Caco-2 (cell line): ENCODE data around the gene NCKAP5. TPM values are rescaled to one million over a fixed set of nuclear protein-coding genes. Genes with fewer than 3 reads are reported as not detected.

Source experiments
- BruUV-seq: library from RNA; stranded (reverse); fragments of 400-500 nt; replicated peaks from 2 replicates; lab custom pipeline; 2021; lab: Mats Ljungman, UMichigan
- CTCF ChIA-PET: fragments of 300-600 bp; sonication (Branson Sonifier 250); formaldehyde crosslinking; loops from one replicate; lab custom pipeline; 2022; ENCODE audit warnings: antibody characterized with exemption; lab: Charles Lee
- POLR2A ChIA-PET: fragments of 300-600 bp; sonication (Branson Sonifier 250); formaldehyde crosslinking; loops from one replicate; lab custom pipeline; 2022; ENCODE audit warnings: antibody characterized with exemption; lab: Charles Lee
- DNase-seq, 2 experiments: peaks; one replicate each; pipeline versions ENCODE4 v3.0.0 to v3.0.0-alpha.2; 2020 to 2022
- H3K27me3 ChIP-seq: replicated peaks from 2 replicates; pipeline ENCODE4 v1.6.0; 2011; ENCODE audit warnings: low read length; ENCODE audit not compliant: control insufficient read depth, insufficient read depth
- H3K36me3 ChIP-seq: 2 replicates; pipeline ENCODE4 v1.5.1; 2011; ENCODE audit warnings: low read length; ENCODE audit not compliant: control insufficient read depth, insufficient read depth
- H3K4me1 ChIP-seq: fragments of 250-450 bp; sonication (Bioruptor Pico); 2 replicates; pipeline ENCODE4 v1.5.1; 2020; ENCODE audit warnings: mild to moderate bottlenecking
- H3K4me3 ChIP-seq: 2 replicates; pipeline ENCODE4 v1.5.1; 2011; ENCODE audit warnings: low read depth, mild to moderate bottlenecking, control low read depth, low read length
- H3K9me3 ChIP-seq: fragments of 250-450 bp; sonication (Bioruptor Pico); 2 replicates; pipeline ENCODE4 v1.5.1; 2020; ENCODE audit warnings: mild to moderate bottlenecking, moderate library complexity
- H3K27ac Mint-ChIP-seq: one replicate; pipeline ENCODE4 v1.8.0; 2022; ENCODE audit warnings: mixed read lengths; ENCODE audit not compliant: unreplicated experiment
- H3K27me3 Mint-ChIP-seq: one replicate; pipeline ENCODE4 v1.8.0; 2022; ENCODE audit warnings: mixed read lengths; ENCODE audit not compliant: insufficient read depth, unreplicated experiment
- H3K36me3 Mint-ChIP-seq: one replicate; pipeline ENCODE4 v1.8.0; 2022; ENCODE audit warnings: mild to moderate bottlenecking, mixed read lengths; ENCODE audit not compliant: insufficient read depth, unreplicated experiment
- H3K4me1 Mint-ChIP-seq: one replicate; pipeline ENCODE4 v1.8.0; 2022; ENCODE audit warnings: low read depth, mixed read lengths; ENCODE audit not compliant: unreplicated experiment
- H3K4me3 Mint-ChIP-seq: one replicate; pipeline ENCODE4 v1.8.0; 2022; ENCODE audit warnings: mild to moderate bottlenecking, moderate library complexity, mixed read lengths; ENCODE audit not compliant: unreplicated experiment
- H3K9me3 Mint-ChIP-seq: one replicate; pipeline ENCODE4 v1.8.0; 2022; ENCODE audit warnings: mixed read lengths; ENCODE audit not compliant: unreplicated experiment
- intact Hi-C: fragments of 100-400 bp; cut with micrococcal nuclease; formaldehyde crosslinking; loops from one replicate; pipeline ENCODE4 v1.10.0; 2022; ENCODE audit not compliant: unreplicated experiment
- total RNA-seq: library from RNA; stranded (reverse); gene quantifications from 2 replicates; pipeline ENCODE4 v1.2.3, GENCODE V29; 2022
- TF ChIP-seq, protein P1 (sequence below), 2 experiments: fragments of 200-600 bp in 1 of 2; IDR thresholded peaks; 1 replicate in 1 of 2; 2 replicates in 1 of 2; pipeline versions ENCODE4 v1.5.1 to v1.8.0; 2011 to 2022; ENCODE audit warnings: antibody characterized with exemption in 1 of 2, control low read depth in 1 of 2, inconsistent platforms in 1 of 2, low read depth in 1 of 2, low read length in 1 of 2, mild to moderate bottlenecking in 1 of 2, moderate library complexity in 1 of 2; ENCODE audit not compliant: insufficient read depth in 1 of 2, severe bottlenecking in 1 of 2, unreplicated experiment in 1 of 2

The NCKAP5 gene
- total RNA-seq, 1 experiment from 2014 or later, result 3.8 TPM

DNA sequence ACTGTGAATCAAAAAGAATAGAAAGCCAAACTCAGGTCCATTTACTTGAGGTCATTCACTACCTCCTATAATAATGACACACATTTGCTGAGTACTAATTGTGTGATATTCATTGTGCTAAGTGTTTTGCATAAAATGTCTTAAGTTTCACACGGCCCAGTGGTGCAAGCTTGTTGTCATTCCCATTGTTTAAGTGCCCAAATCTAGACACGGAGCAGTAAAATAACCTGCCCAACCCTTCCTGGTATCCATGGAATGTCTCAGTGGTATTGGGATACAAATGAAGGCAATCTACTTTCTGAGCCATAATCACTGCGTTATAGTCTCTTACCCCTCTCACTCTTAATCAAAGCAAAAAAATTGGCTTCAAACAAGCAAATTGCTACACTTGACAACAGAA, 233.3 kb downstream of the NCKAP5 start:
- no peaks in the 10 kb centered on the region for H3K9me3 Mint-ChIP-seq
- POLR2A ChIA-PET, result no interaction called here
- H3K27ac Mint-ChIP-seq, result no peak overlapping the region
- TF ChIP-seq, protein P1, sequence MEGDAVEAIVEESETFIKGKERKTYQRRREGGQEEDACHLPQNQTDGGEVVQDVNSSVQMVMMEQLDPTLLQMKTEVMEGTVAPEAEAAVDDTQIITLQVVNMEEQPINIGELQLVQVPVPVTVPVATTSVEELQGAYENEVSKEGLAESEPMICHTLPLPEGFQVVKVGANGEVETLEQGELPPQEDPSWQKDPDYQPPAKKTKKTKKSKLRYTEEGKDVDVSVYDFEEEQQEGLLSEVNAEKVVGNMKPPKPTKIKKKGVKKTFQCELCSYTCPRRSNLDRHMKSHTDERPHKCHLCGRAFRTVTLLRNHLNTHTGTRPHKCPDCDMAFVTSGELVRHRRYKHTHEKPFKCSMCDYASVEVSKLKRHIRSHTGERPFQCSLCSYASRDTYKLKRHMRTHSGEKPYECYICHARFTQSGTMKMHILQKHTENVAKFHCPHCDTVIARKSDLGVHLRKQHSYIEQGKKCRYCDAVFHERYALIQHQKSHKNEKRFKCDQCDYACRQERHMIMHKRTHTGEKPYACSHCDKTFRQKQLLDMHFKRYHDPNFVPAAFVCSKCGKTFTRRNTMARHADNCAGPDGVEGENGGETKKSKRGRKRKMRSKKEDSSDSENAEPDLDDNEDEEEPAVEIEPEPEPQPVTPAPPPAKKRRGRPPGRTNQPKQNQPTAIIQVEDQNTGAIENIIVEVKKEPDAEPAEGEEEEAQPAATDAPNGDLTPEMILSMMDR (IDR thresholded peaks at IDR 0.05; ENCODE audit: insufficient read depth in 1 of 2, low read depth in 1 of 2, low read length in 1 of 2, severe bottlenecking in 1 of 2, unreplicated experiment in 1 of 2), result no peak
- H3K4me1 ChIP-seq, result no peaks in the 10 kb centered on the region
- BruUV-seq, result no TSS peak
- CTCF ChIA-PET, result no interaction called here
- no peaks in the 10 kb centered on the region for H3K36me3 Mint-ChIP-seq
- intact Hi-C loops, result no loop called here
- no peaks in the 10 kb centered on the region for H3K27me3 ChIP-seq
- H3K4me1 Mint-ChIP-seq, result no peaks in the 10 kb centered on the region
- no peaks in the 10 kb centered on the region for H3K27me3 Mint-ChIP-seq
- H3K4me3 Mint-ChIP-seq, result no peak overlapping the region
- no peaks in the 10 kb centered on the region for H3K36me3 ChIP-seq
- no peak overlapping the region for H3K4me3 ChIP-seq
- no peaks in the 10 kb centered on the region for H3K9me3 ChIP-seq
- no peak for DNase-seq

DNA sequence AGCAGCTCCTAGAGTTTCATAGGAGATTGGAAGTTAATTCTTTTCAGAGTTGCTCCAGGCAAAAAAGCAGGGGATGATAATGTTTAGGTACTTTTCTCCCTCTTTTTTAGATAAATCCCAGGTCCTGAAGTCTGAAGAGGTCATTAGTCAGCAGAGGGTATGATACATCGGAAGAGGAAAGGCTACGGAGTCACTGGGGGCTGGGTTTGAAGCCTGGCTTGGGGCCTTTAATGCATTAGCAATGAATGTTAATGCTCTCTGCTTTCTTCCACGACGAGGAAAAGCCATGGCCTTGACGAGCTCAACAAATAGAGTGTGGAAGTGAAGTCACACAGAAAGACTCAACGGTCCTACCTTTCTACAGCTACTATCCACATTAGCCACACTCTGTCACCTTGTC, 235.1 kb downstream of the NCKAP5 start:
- TF ChIP-seq, protein P1 (IDR thresholded peaks at IDR 0.05; ENCODE audit: insufficient read depth in 1 of 2, low read depth in 1 of 2, low read length in 1 of 2, severe bottlenecking in 1 of 2, unreplicated experiment in 1 of 2), result no peak
- intact Hi-C loops, result no loop called here
- Histone ChIP-seq H3K9me3 (no peaks in the 10 kb centered on the region), H3K4me3 (no peak overlapping the region), H3K27me3 (no peaks in the 10 kb centered on the region), H3K4me1 (no peaks in the 10 kb centered on the region), H3K36me3 (no peaks in the 10 kb centered on the region)
- no TSS peak for BruUV-seq
- DNase-seq, result no peak
- H3K27me3 Mint-ChIP-seq, result no peaks in the 10 kb centered on the region
- no peak overlapping the region for H3K27ac Mint-ChIP-seq
- H3K36me3 Mint-ChIP-seq, result no peaks in the 10 kb centered on the region
- ChIA-PET POLR2A (no interaction called here), CTCF (no interaction called here)
- no peaks in the 10 kb centered on the region for H3K4me1 Mint-ChIP-seq
- no peak overlapping the region for H3K4me3 Mint-ChIP-seq
- H3K9me3 Mint-ChIP-seq, result no peaks in the 10 kb centered on the region

DNA sequence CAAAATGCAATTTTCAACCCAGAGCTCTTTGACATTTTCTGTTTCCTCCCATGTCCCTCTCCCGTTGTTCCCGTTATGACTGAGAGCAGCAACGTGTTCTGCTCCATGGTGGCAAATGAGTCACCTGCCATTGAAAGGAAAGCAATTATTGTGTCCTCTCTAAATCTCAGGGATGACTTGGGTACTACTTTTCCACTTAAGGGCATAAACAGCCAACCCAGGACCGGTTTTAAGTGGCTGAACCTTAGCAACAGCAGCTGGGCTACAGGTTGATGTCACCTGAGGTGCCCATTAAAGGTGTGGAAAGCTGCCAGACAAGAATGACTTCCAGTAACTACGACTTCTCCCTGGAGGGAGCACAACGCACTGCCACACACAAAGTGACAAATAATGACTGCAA, 236.8 kb downstream of the NCKAP5 start:
- no TSS peak for BruUV-seq
- no peaks in the 10 kb centered on the region for H3K27me3 ChIP-seq
- intact Hi-C loops, result no loop called here
- no peaks in the 10 kb centered on the region for H3K9me3 ChIP-seq
- ChIA-PET CTCF (no interaction called here), POLR2A (no interaction called here)
- no peak overlapping the region for H3K27ac Mint-ChIP-seq
- no peaks in the 10 kb centered on the region for H3K36me3 Mint-ChIP-seq
- H3K4me1 Mint-ChIP-seq, result no peaks in the 10 kb centered on the region
- H3K4me3 ChIP-seq, result no peak overlapping the region
- TF ChIP-seq, protein P1 (IDR thresholded peaks at IDR 0.05; ENCODE audit: insufficient read depth in 1 of 2, low read depth in 1 of 2, low read length in 1 of 2, severe bottlenecking in 1 of 2, unreplicated experiment in 1 of 2), result no peak
- no peaks in the 10 kb centered on the region for H3K36me3 ChIP-seq
- H3K9me3 Mint-ChIP-seq, result no peaks in the 10 kb centered on the region
- DNase-seq, result no peak
- no peaks in the 10 kb centered on the region for H3K4me1 ChIP-seq
- no peak overlapping the region for H3K4me3 Mint-ChIP-seq
- no peaks in the 10 kb centered on the region for H3K27me3 Mint-ChIP-seq
